Smooth muscle cell (in vitro differentiated cells): ENCODE results near the gene HEBP2. TPM values are rescaled to one million over a fixed set of nuclear protein-coding genes. Genes with fewer than 3 reads are reported as not detected.

ENCODE experiments used
- DNase-seq: peaks from one replicate; lab custom pipeline; 2025; ENCODE audit not compliant: unreplicated experiment; lab: John Stamatoyannopoulos, UW
- H2AFZ ChIP-seq: fragments of 200-600 bp; sonication (generic); 2 replicates; pipeline ENCODE4 v1.6.0; 2016; ENCODE audit warnings: antibody characterized with exemption, low read depth, mild to moderate bottlenecking
- H3F3A ChIP-seq: fragments of 200-600 bp; sonication (generic); 2 replicates; pipeline ENCODE4 v1.6.0; 2017; ENCODE audit warnings: antibody characterized with exemption, low read depth
- H3K27ac ChIP-seq: fragments of 200-600 bp; sonication (generic); 2 replicates; pipeline ENCODE4 v1.5.1; 2016; ENCODE audit warnings: low read depth, mild to moderate bottlenecking
- H3K27me3 ChIP-seq: fragments of 200-600 bp; sonication (generic); 2 replicates; pipeline ENCODE4 v1.6.1; 2016; ENCODE audit warnings: low read depth, mild to moderate bottlenecking
- H3K36me3 ChIP-seq: fragments of 200-600 bp; sonication (generic); 2 replicates; pipeline ENCODE4 v1.5.1; 2016; ENCODE audit warnings: low read depth
- H3K4me1 ChIP-seq: fragments of 200-600 bp; sonication (generic); 2 replicates; pipeline ENCODE4 v1.5.1; 2016; ENCODE audit warnings: low read depth
- H3K4me2 ChIP-seq: fragments of 200-600 bp; sonication (generic); 2 replicates; pipeline ENCODE4 v1.6.0; 2016; ENCODE audit warnings: mild to moderate bottlenecking
- H3K4me3 ChIP-seq: fragments of 200-600 bp; sonication (generic); 2 replicates; pipeline ENCODE4 v1.5.1; 2016; ENCODE audit warnings: mild to moderate bottlenecking
- H3K79me2 ChIP-seq: fragments of 200-600 bp; sonication (generic); 2 replicates; pipeline ENCODE4 v1.6.0; 2016; ENCODE audit warnings: low read depth, mild to moderate bottlenecking
- H3K9ac ChIP-seq: fragments of 200-600 bp; sonication (generic); 2 replicates; pipeline ENCODE4 v1.6.0; 2016; ENCODE audit warnings: low read depth
- H3K9me3 ChIP-seq: fragments of 200-600 bp; sonication (generic); replicated peaks from 2 replicates; pipeline ENCODE4 v1.5.1; 2016; ENCODE audit warnings: low read depth
- H4K20me1 ChIP-seq: fragments of 200-600 bp; sonication (generic); 2 replicates; pipeline ENCODE4 v1.6.0; 2016; ENCODE audit warnings: low read depth
- CTCF ChIP-seq: fragments of 200-600 bp; sonication (generic); IDR thresholded peaks from 2 replicates; pipeline ENCODE4 v1.5.1; 2017; ENCODE audit warnings: borderline replicate concordance, mild to moderate bottlenecking, antibody characterized with exemption; ENCODE audit not compliant: insufficient read depth, poor library complexity, severe bottlenecking
- WGBS: methylation state at CpG from one replicate; pipeline ENCODE4 v1.1.7; 2016; ENCODE audit warnings: low lambda C conversion rate; 5-methylcytosine and 5-hydroxymethylcytosine counted together
- polyA plus RNA-seq: library from polyadenylated mRNA; unstranded; fragments of >200 nt; fragmentation: Nextera tagmentation; extraction: Ambion mirVana; gene quantifications from 2 replicates; pipeline ENCODE4 v1.2.1, GENCODE V29; 2016
- total RNA-seq: library from RNA; depleted of rRNA; stranded (reverse); fragments of >200 nt; gene quantifications from 2 replicates; pipeline ENCODE4 v1.2.3, GENCODE V29; 2014

Gene HEBP2
- total and polyA plus RNA-seq, 2 experiments from 2014 or later = 54.4 to 87.0 TPM

GRCh38 chr6:138387577-138388368 is 16.2 kb upstream of the HEBP2 start:
- Histone ChIP-seq H3K4me3 (no peak overlapping the region), H3K79me2 (no peaks in the 10 kb centered on the region), H3K9me3 (no peaks in the 10 kb centered on the region), H3K4me1 (no peaks in the 10 kb centered on the region), H3F3A (no peaks in the 10 kb centered on the region), H3K27ac (no peak overlapping the region), H3K9ac (no peak overlapping the region), H4K20me1 (no peaks in the 10 kb centered on the region), H3K4me2 (no peak overlapping the region), H3K36me3 (no peaks in the 10 kb centered on the region), H3K27me3 (no peaks in the 10 kb centered on the region), H2AFZ (no peak overlapping the region)
- WGBS = 89% methylated on average over 8 of the region's 8 CpGs
- no peak for DNase-seq
- no peak for TF ChIP-seq CTCF

- Histone ChIP-seq H4K20me1 (no peaks in the 10 kb centered on the region), H3K9ac (no peak overlapping the region), H3K27ac (no peak overlapping the region), H3K36me3 (no peaks in the 10 kb centered on the region), H3F3A (no peaks in the 10 kb centered on the region), H2AFZ (no peak overlapping the region), H3K27me3 (no peaks in the 10 kb centered on the region), H3K9me3 (no peaks in the 10 kb centered on the region), H3K4me3 (no peak overlapping the region), H3K79me2 (no peaks in the 10 kb centered on the region), H3K4me2 (no peak overlapping the region), H3K4me1 (no peaks in the 10 kb centered on the region)
- DNase-seq = no peak
- 88% methylated on average over 5 of the region's 5 CpGs for WGBS
- TF ChIP-seq CTCF = no peak
These were observed 14.5 kb upstream of the HEBP2 start for GRCh38 chr6:138389551-138389950.

- H3F3A ChIP-seq = no peaks in the 10 kb centered on the region
- no peaks in the 10 kb centered on the region for H4K20me1 ChIP-seq
- no peaks in the 10 kb centered on the region for H3K36me3 ChIP-seq
- H3K27me3 ChIP-seq = no peaks in the 10 kb centered on the region
- H3K9me3 ChIP-seq = no peaks in the 10 kb centered on the region
- TF ChIP-seq CTCF = no peak
- no peaks in the 10 kb centered on the region for H3K4me1 ChIP-seq
- 47% methylated on average over 5 of the region's 5 CpGs for WGBS
- no peak overlapping the region for H3K27ac ChIP-seq
- no peak for DNase-seq
- H3K9ac ChIP-seq = no peak overlapping the region
- no peak overlapping the region for H3K4me2 ChIP-seq
- no peaks in the 10 kb centered on the region for H3K79me2 ChIP-seq
- H3K4me3 ChIP-seq = no peak overlapping the region
- H2AFZ ChIP-seq = no peak overlapping the region
These were observed 9.9 kb upstream of the HEBP2 start for GRCh38 chr6:138393871-138394783.
